IPS-20b (cell line): ENCODE data around the gene LIAS.
A peak's percentile ranks its signal among the peaks of the same experiment; 100 is the strongest.

Experiments used
- H3K27ac ChIP-seq: one replicate; pipeline ENCODE4 v1.5.1; 2013; ENCODE audit warnings: low read length
- H3K27me3 ChIP-seq: 2 replicates; pipeline ENCODE4 v1.6.1; 2013; ENCODE audit warnings: mild to moderate bottlenecking, low read length, inconsistent platforms; ENCODE audit not compliant: insufficient read depth
- H3K36me3 ChIP-seq: 2 replicates; pipeline ENCODE4 v1.6.1; 2013; ENCODE audit warnings: low read depth, mild to moderate bottlenecking, inconsistent platforms, low read length, moderate library complexity; ENCODE audit not compliant: insufficient read depth
- H3K4me1 ChIP-seq: 2 replicates; pipeline ENCODE4 v1.6.1; 2013; ENCODE audit warnings: mild to moderate bottlenecking, control low read depth, inconsistent platforms, low read length, moderate library complexity; ENCODE audit not compliant: insufficient read depth
- H3K4me3 ChIP-seq: 2 replicates; pipeline ENCODE4 v1.5.1; 2013; ENCODE audit warnings: mild to moderate bottlenecking, low read length, inconsistent platforms
- H3K9ac ChIP-seq: 2 replicates; pipeline ENCODE4 v1.6.1; 2013; ENCODE audit warnings: low read depth, mild to moderate bottlenecking, inconsistent platforms, low read length, moderate library complexity
- H3K9me3 ChIP-seq: 2 replicates; pipeline ENCODE4 v1.6.1; 2013; ENCODE audit warnings: mild to moderate bottlenecking, low read depth, low read length, inconsistent platforms; ENCODE audit not compliant: insufficient read depth

LIAS gene

GRCh38 chr4:39435659-39436563, 22.9 kb upstream of the LIAS start:
- Histone ChIP-seq H3K27ac (no peak overlapping the region), H3K36me3 (no peaks in the 10 kb centered on the region), H3K9me3 (no peaks in the 10 kb centered on the region), H3K9ac (no peak overlapping the region), H3K27me3 (no peaks in the 10 kb centered on the region), H3K4me3 (no peak overlapping the region), H3K4me1 (no peaks in the 10 kb centered on the region)

DNA sequence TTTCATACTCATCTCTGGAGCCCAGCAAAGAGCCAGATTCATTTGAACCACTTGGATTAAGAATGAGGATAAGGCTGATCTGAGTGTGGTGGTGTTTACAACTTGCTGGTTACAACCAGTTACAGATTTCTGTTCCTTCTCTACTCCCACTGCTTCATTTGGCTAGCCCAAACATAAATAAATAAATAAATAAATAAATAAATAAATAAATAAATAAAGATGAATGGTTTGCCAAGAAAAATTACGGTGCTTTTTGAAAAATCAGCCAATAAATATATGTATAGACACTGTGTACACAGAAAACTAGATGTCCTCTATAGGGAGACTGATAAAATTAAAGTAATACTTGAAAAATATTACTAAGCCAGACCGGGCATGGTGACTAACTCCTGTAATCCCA, 17.3 kb upstream of the LIAS start:
- no peak overlapping the region for H3K27ac ChIP-seq
- H3K9ac ChIP-seq, result no peak overlapping the region
- no peaks in the 10 kb centered on the region for H3K36me3 ChIP-seq
- no peaks in the 10 kb centered on the region for H3K9me3 ChIP-seq
- no peak overlapping the region for H3K4me3 ChIP-seq
- peaks cover 8% of the 10 kb centered on the region; the same call in 1 of the 2 replicates for H3K27me3 ChIP-seq
- no peaks in the 10 kb centered on the region for H3K4me1 ChIP-seq

DNA sequence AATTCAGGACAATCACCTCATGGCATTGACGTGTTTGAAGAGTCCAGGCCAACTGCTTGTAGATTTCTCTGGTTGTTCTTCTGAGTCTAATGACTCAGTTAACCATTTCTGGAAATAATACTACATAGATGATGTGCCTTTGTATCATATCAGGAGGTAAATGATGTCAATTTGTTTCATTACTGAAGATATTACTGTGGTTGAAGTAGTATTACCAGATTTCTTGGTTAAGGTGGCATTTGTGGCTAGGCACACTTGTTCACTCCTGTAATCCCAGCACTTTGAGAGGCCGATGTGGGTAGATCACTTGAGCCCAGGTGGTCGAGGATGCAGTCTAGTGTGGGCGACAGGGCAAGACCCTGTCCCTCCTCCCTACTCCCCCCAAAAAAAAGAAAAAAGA, 15.9 kb upstream of the LIAS start:
- Histone ChIP-seq H3K9me3 (no peaks in the 10 kb centered on the region), H3K9ac (no peak overlapping the region), H3K4me3 (no peak overlapping the region), H3K27ac (no peak overlapping the region), H3K27me3 (peaks cover 8% of the 10 kb centered on the region; the same call in 1 of the 2 replicates), H3K36me3 (no peaks in the 10 kb centered on the region), H3K4me1 (peaks cover 4% of the 10 kb centered on the region; the same call in 1 of the 2 replicates)

DNA sequence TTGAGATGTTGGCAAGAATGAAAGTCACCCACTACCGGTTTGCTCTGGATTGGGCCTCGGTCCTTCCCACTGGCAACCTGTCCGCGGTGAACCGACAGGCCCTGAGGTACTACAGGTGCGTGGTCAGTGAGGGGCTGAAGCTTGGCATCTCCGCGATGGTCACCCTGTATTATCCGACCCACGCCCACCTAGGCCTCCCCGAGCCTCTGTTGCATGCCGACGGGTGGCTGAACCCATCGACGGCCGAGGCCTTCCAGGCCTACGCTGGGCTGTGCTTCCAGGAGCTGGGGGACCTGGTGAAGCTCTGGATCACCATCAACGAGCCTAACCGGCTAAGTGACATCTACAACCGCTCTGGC, 12.4 kb upstream of the LIAS start:
- peak overlapping the region; percentile 77; the same call in 1 of the 2 replicates for H3K4me3 ChIP-seq
- no peaks in the 10 kb centered on the region for H3K9me3 ChIP-seq
- H3K27ac ChIP-seq, result no peak overlapping the region
- peak overlapping the region; percentile 51; the same call in 1 of the 2 replicates for H3K9ac ChIP-seq
- H3K4me1 ChIP-seq, result peaks cover 4% of the 10 kb centered on the region; the same call in 1 of the 2 replicates
- H3K36me3 ChIP-seq, result peaks cover 16% of the 10 kb centered on the region
- H3K27me3 ChIP-seq, result peaks cover 8% of the 10 kb centered on the region; the same call in 1 of the 2 replicates

DNA sequence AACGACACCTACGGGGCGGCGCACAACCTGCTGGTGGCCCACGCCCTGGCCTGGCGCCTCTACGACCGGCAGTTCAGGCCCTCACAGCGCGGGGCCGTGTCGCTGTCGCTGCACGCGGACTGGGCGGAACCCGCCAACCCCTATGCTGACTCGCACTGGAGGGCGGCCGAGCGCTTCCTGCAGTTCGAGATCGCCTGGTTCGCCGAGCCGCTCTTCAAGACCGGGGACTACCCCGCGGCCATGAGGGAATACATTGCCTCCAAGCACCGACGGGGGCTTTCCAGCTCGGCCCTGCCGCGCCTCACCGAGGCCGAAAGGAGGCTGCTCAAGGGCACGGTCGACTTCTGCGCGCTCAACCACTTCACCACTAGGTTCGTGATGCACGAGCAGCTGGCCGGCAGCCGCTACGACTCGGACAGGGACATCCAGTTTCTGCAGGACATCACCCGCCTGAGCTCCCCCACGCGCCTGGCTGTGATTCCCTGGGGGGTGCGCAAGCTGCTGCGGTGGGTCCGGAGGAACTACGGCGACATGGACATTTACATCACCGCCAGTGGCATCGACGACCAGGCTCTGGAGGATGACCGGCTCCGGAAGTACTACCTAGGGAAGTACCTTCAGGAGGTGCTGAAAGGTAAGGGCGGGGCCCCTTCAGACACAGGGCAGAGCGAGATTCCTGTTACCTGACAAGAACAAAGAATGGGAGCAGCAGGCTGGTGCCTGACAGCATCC, 11.8 kb upstream of the LIAS start:
- peak overlapping the region; percentile 51; the same call in 1 of the 2 replicates for H3K9ac ChIP-seq
- H3K36me3 ChIP-seq, result peaks cover 22% of the 10 kb centered on the region
- no peak overlapping the region for H3K27ac ChIP-seq
- peaks cover 8% of the 10 kb centered on the region; the same call in 1 of the 2 replicates for H3K27me3 ChIP-seq
- H3K4me3 ChIP-seq, result peak overlapping the region; percentile 77
- no peaks in the 10 kb centered on the region for H3K9me3 ChIP-seq
- peaks cover 4% of the 10 kb centered on the region; the same call in 1 of the 2 replicates for H3K4me1 ChIP-seq

GRCh38 chr4:39450618-39451017, 8.2 kb upstream of the LIAS start:
- H3K27ac ChIP-seq, result no peak overlapping the region
- H3K9me3 ChIP-seq, result no peaks in the 10 kb centered on the region
- H3K9ac ChIP-seq, result no peak overlapping the region
- H3K27me3 ChIP-seq, result peaks cover 8% of the 10 kb centered on the region; the same call in 1 of the 2 replicates
- peaks cover 58% of the 10 kb centered on the region for H3K36me3 ChIP-seq
- H3K4me1 ChIP-seq, result peaks cover 4% of the 10 kb centered on the region; the same call in 1 of the 2 replicates
- H3K4me3 ChIP-seq, result no peak overlapping the region

DNA sequence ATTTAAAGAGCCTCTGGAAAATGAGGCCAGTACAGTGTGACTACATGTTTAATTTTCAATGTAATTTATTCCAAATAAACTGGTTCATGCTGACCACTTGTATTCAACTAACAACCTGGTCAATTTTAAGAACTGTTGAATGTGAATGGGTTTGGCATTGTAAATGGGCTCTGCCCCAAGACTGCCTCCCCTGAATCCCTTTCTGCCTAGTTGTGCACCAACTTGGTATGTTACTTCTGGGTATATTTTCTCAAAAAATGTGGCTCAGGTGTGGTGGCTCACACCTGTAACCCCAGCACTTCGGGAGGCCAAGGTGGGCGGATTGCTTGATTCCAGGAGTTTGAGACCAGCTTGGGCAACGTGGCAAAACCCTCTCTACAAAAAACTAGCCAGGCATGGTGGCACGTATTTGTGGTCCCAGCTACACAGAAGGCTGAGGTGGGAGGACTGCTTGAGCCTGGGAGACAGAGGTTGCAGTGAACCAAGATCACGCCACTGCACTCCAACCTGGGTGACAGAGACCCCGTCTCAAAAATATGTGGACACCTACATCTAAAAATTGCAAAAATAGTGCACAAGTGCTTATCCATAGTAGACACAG, 7.3 kb upstream of the LIAS start:
- Histone ChIP-seq H3K9ac (no peak overlapping the region), H3K36me3 (peaks cover 67% of the 10 kb centered on the region), H3K27ac (no peak overlapping the region)

GRCh38 chr4:39452153-39452859, 6.5 kb upstream of the LIAS start:
- Histone ChIP-seq H3K27me3 (no peaks in the 10 kb centered on the region), H3K4me1 (peaks cover 11% of the 10 kb centered on the region; the same call in 1 of the 2 replicates), H3K36me3 (peaks cover 75% of the 10 kb centered on the region), H3K27ac (no peak overlapping the region), H3K9ac (no peak overlapping the region), H3K4me3 (no peak overlapping the region), H3K9me3 (no peaks in the 10 kb centered on the region)

More for the DNA sequence above, 7.3 kb upstream of the LIAS start:
- H3K9me3 ChIP-seq, result no peaks in the 10 kb centered on the region
- peaks cover 5% of the 10 kb centered on the region; the same call in 1 of the 2 replicates for H3K4me1 ChIP-seq
- H3K4me3 ChIP-seq, result no peak overlapping the region
- H3K27me3 ChIP-seq, result peaks cover 1% of the 10 kb centered on the region; the same call in 1 of the 2 replicates

- Histone ChIP-seq H3K27me3 (no peaks in the 10 kb centered on the region), H3K4me1 (peaks cover 10% of the 10 kb centered on the region; the same call in 1 of the 2 replicates), H3K27ac (no peak overlapping the region), H3K36me3 (peaks cover 82% of the 10 kb centered on the region), H3K4me3 (no peak overlapping the region), H3K9me3 (no peaks in the 10 kb centered on the region), H3K9ac (no peak overlapping the region)
Measured at GRCh38 chr4:39452860-39453587, 5.8 kb upstream of the LIAS start.

DNA sequence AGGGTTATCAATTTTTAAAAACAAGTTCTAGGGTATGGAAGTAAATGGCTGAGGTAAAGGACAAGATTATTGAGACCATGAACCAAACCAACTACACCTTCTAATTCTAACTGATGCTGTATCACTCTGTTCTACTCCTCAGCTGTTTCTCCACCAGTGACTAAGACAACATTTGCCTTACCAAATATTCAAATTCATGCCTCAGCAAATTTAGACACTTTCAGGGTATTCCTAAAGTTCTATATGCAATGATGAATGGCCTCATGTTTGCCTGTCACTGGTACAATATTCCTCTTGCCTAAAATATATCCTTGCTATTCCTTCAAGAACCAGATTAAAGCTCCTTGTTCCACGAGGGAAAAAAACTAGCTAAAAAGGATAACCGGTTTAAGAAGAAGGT, 5.1 kb upstream of the LIAS start:
- H3K4me3 ChIP-seq, result no peak overlapping the region
- H3K27me3 ChIP-seq, result no peaks in the 10 kb centered on the region
- H3K36me3 ChIP-seq, result peaks cover 86% of the 10 kb centered on the region
- H3K4me1 ChIP-seq, result peaks cover 10% of the 10 kb centered on the region; the same call in 1 of the 2 replicates
- H3K9me3 ChIP-seq, result no peaks in the 10 kb centered on the region
- H3K27ac ChIP-seq, result no peak overlapping the region
- no peak overlapping the region for H3K9ac ChIP-seq
